ENCODE data around the gene MBD3L5.
A peak's percentile ranks its signal among the peaks of the same experiment; 100 is the strongest.
"Not testable (repeated sequence)": the region's sequence is repeated elsewhere in the genome, so short reads cannot be mapped to it uniquely, and the experiment has no call there.

The MBD3L5 gene

DNA sequence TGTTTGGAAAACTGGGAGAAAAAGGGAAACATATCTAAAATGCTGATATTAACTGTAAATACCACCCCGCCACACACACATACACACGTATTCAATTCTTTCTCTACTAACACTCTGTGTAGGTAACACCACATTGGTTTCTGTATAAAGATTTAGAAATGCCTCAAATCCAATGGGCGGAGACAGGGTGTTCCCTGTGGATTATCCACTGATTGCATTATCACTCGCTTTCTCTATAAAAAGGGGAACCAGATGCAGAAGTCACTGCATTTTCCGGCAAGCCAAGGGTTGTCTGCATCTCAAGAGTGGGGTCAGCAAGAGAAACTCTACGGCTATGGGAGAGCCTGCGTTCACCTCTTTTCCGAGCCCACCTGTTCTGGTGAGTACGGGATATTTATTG is at the start of gene MBD3L5:
TSS of gene MBD3L5 (plus strand) at position 301 of the 400 bp plus-strand sequence. CDS start at position 335, 34 bp downstream.
- DNase-seq (ENCODE audit: low read depth); H3K4me1 ChIP-seq (ENCODE audit: control insufficient read depth, insufficient read depth, low read length); H3K27me3 ChIP-seq (replicated peaks; ENCODE audit: control insufficient read depth, insufficient read depth, low read length): not testable (repeated sequence)

GRCh38 chr19:6983448-6983847 is 46.9 kb upstream of the MBD3L5 start:
- H3K9ac ChIP-seq (ENCODE audit: low read length) = no peak overlapping the region
- peaks cover 31% of the 10 kb centered on the region for H3K9me3 ChIP-seq (ENCODE audit: control insufficient read depth, low read length)
- DNase-seq (ENCODE audit: low read depth) = no peak
- H3K27me3 ChIP-seq (replicated peaks; ENCODE audit: control insufficient read depth, insufficient read depth, low read length) = no peaks in the 10 kb centered on the region
- no peak overlapping the region for H3K4me3 ChIP-seq (ENCODE audit: low read length)
- H3K36me3 ChIP-seq (ENCODE audit: control insufficient read depth, insufficient read depth, low read length, severe bottlenecking) = no peaks in the 10 kb centered on the region
- H3K4me1 ChIP-seq (ENCODE audit: control insufficient read depth, insufficient read depth, low read length) = no peaks in the 10 kb centered on the region

More for the DNA sequence above, at the start of gene MBD3L5:
- H3K9me3 ChIP-seq (ENCODE audit: control insufficient read depth, low read length); H3K36me3 ChIP-seq (ENCODE audit: control insufficient read depth, insufficient read depth, low read length, severe bottlenecking); H3K9ac ChIP-seq (ENCODE audit: low read length); H3K4me3 ChIP-seq (ENCODE audit: low read length): not testable (repeated sequence)

- DNase-seq (ENCODE audit: low read depth) = no peak
- Histone ChIP-seq H3K27me3 (replicated peaks; ENCODE audit: control insufficient read depth, insufficient read depth, low read length) (no peaks in the 10 kb centered on the region), H3K9ac (ENCODE audit: low read length) (no peak overlapping the region), H3K36me3 (ENCODE audit: control insufficient read depth, insufficient read depth, low read length, severe bottlenecking) (no peaks in the 10 kb centered on the region), H3K9me3 (ENCODE audit: control insufficient read depth, low read length) (peaks cover 30% of the 10 kb centered on the region), H3K4me1 (ENCODE audit: control insufficient read depth, insufficient read depth, low read length) (no peaks in the 10 kb centered on the region), H3K4me3 (ENCODE audit: low read length) (no peak overlapping the region)
These were observed 42.5 kb upstream of the MBD3L5 start for GRCh38 chr19:6987850-6988249.

- Histone ChIP-seq H3K4me1 (ENCODE audit: control insufficient read depth, insufficient read depth, low read length) (no peaks in the 10 kb centered on the region), H3K36me3 (ENCODE audit: control insufficient read depth, insufficient read depth, low read length, severe bottlenecking) (no peaks in the 10 kb centered on the region), H3K9me3 (ENCODE audit: control insufficient read depth, low read length) (peaks cover 28% of the 10 kb centered on the region), H3K4me3 (ENCODE audit: low read length) (no peak overlapping the region), H3K9ac (ENCODE audit: low read length) (no peak overlapping the region), H3K27me3 (replicated peaks; ENCODE audit: control insufficient read depth, insufficient read depth, low read length) (no peaks in the 10 kb centered on the region)
- no peak for DNase-seq (ENCODE audit: low read depth)
These were observed 42.1 kb upstream of the MBD3L5 start for GRCh38 chr19:6988257-6988656.

DNA sequence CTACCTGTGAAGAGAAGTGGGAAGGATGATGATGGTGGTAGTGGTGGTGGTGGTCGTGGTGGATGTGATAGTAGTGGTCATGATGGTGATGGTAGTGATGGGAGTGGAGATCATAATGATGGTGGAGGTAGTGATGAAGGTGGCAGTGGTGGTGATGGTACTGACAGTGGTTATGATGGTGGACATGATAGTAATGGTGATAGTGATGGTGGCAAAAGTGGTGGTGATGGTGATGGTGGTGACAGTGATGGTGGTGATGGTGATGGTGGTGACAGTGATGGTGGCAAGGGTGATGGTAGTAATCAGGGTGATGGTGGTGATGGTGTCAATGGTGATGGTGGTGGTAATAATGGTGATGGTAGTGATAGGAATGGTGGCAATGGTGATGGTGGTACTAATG is 35.3 kb upstream of the MBD3L5 start:
- Histone ChIP-seq H3K9ac (ENCODE audit: low read length) (no peak overlapping the region), H3K4me3 (ENCODE audit: low read length) (no peak overlapping the region), H3K9me3 (ENCODE audit: control insufficient read depth, low read length) (peaks cover 4% of the 10 kb centered on the region), H3K27me3 (replicated peaks; ENCODE audit: control insufficient read depth, insufficient read depth, low read length) (no peaks in the 10 kb centered on the region), H3K36me3 (ENCODE audit: control insufficient read depth, insufficient read depth, low read length, severe bottlenecking) (no peaks in the 10 kb centered on the region), H3K4me1 (ENCODE audit: control insufficient read depth, insufficient read depth, low read length) (no peaks in the 10 kb centered on the region)
- no peak for DNase-seq (ENCODE audit: low read depth)

GRCh38 chr19:6996810-6997209 is 33.6 kb upstream of the MBD3L5 start:
- Histone ChIP-seq H3K27me3 (replicated peaks; ENCODE audit: control insufficient read depth, insufficient read depth, low read length) (no peaks in the 10 kb centered on the region), H3K9ac (ENCODE audit: low read length) (no peak overlapping the region)

DNA sequence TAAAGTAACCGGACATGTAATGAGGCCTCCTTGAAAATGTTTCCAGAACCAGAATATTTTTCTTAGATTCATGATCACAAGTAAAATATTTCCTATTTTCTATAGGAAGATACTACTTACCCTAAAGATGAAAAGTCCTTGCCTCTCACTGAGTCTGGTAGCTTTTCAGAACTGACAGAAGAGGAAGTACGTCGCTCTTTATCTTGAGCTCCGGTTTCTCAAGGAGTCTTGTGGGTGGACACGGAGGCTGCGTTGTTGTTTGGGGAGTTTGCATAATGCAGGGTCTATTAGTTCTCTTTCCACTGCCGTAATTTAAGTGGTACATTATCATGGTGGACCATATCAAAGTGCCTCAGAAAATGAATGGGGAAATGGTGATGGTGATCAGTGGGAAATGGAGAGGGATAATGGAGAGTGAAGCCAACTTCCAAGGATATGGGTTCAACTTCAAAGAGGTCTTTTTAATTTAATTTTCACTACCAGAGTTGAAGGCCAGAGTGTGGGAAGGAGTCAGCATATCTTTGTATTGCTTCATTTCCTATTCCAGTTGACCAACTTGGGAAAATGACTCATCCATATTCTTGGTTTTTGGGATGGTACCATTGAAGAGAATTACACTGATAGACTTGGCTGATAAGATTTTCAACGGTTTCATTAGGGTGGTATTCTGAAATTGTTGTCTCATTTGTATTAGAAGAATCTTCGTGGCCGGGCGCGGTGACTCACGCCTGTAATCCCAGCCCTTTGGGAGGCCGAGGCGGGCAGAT is 32.5 kb upstream of the MBD3L5 start:
- Histone ChIP-seq H3K9ac (ENCODE audit: low read length) (no peak overlapping the region), H3K4me3 (ENCODE audit: low read length) (no peak overlapping the region), H3K27me3 (replicated peaks; ENCODE audit: control insufficient read depth, insufficient read depth, low read length) (no peaks in the 10 kb centered on the region), H3K9me3 (ENCODE audit: control insufficient read depth, low read length) (peaks cover 7% of the 10 kb centered on the region), H3K4me1 (ENCODE audit: control insufficient read depth, insufficient read depth, low read length) (no peaks in the 10 kb centered on the region), H3K36me3 (ENCODE audit: control insufficient read depth, insufficient read depth, low read length, severe bottlenecking) (no peaks in the 10 kb centered on the region)
- peak; percentile 2 for DNase-seq (ENCODE audit: low read depth)

More at GRCh38 chr19:6996810-6997209, 33.6 kb upstream of the MBD3L5 start:
- peaks cover 7% of the 10 kb centered on the region for H3K9me3 ChIP-seq (ENCODE audit: control insufficient read depth, low read length)
- H3K4me3 ChIP-seq (ENCODE audit: low read length) = no peak overlapping the region
- no peaks in the 10 kb centered on the region for H3K4me1 ChIP-seq (ENCODE audit: control insufficient read depth, insufficient read depth, low read length)
- no peaks in the 10 kb centered on the region for H3K36me3 ChIP-seq (ENCODE audit: control insufficient read depth, insufficient read depth, low read length, severe bottlenecking)
- DNase-seq (ENCODE audit: low read depth) = no peak

DNA sequence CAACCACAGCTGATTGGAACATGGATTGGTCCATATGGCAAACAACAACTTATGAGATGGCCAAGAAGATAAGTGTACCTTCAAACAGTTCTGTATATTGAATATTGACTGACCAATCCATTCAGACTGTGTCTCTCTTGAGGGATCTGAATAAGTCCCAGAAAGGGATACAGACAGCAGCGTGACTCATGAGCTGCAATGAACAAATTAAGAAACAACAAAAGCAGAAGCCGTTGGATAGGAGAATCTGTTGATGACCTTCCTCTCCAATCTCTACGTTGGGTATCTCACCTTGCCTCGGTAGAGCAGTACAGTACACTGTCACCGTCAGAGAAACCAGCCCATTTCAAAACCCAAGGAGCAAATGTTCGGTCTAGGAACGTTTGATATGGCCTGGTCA is 30.4 kb upstream of the MBD3L5 start:
- Histone ChIP-seq H3K4me3 (ENCODE audit: low read length) (no peak overlapping the region), H3K36me3 (ENCODE audit: control insufficient read depth, insufficient read depth, low read length, severe bottlenecking) (no peaks in the 10 kb centered on the region), H3K27me3 (replicated peaks; ENCODE audit: control insufficient read depth, insufficient read depth, low read length) (no peaks in the 10 kb centered on the region), H3K9me3 (ENCODE audit: control insufficient read depth, low read length) (peaks cover 7% of the 10 kb centered on the region), H3K4me1 (ENCODE audit: control insufficient read depth, insufficient read depth, low read length) (no peaks in the 10 kb centered on the region), H3K9ac (ENCODE audit: low read length) (no peak overlapping the region)
- no peak for DNase-seq (ENCODE audit: low read depth)

DNA sequence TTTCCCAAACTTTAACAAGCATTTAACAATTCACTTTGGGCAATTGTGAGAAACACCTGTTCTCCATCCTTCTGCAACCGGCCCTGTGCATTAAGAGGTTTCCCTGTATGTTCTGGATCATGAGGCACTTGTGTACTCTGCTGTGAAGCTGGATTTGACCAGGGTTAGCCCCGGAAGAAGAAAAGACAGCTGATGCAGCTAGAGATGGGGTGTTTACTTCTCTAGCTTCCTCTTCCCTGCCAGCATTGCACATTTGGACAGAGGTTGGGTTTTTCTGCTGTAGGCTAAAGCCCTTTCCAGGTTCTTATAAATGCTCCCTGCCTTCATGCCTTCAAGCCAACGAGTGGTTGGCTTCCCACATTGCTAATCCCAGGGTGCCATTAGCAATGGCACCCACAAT is 30.0 kb upstream of the MBD3L5 start:
- Histone ChIP-seq H3K4me3 (ENCODE audit: low read length) (no peak overlapping the region), H3K9me3 (ENCODE audit: control insufficient read depth, low read length) (peaks cover 7% of the 10 kb centered on the region)

GRCh38 chr19:7000816-7001215 is 29.6 kb upstream of the MBD3L5 start:
- Histone ChIP-seq H3K9me3 (ENCODE audit: control insufficient read depth, low read length) (peaks cover 7% of the 10 kb centered on the region), H3K4me1 (ENCODE audit: control insufficient read depth, insufficient read depth, low read length) (no peaks in the 10 kb centered on the region), H3K27me3 (replicated peaks; ENCODE audit: control insufficient read depth, insufficient read depth, low read length) (no peaks in the 10 kb centered on the region), H3K9ac (ENCODE audit: low read length) (no peak overlapping the region), H3K36me3 (ENCODE audit: control insufficient read depth, insufficient read depth, low read length, severe bottlenecking) (no peaks in the 10 kb centered on the region), H3K4me3 (ENCODE audit: low read length) (no peak overlapping the region)
- DNase-seq (ENCODE audit: low read depth) = no peak

More for the DNA sequence above, 30.0 kb upstream of the MBD3L5 start:
- no peaks in the 10 kb centered on the region for H3K27me3 ChIP-seq (replicated peaks; ENCODE audit: control insufficient read depth, insufficient read depth, low read length)
- no peak for DNase-seq (ENCODE audit: low read depth)
- no peak overlapping the region for H3K9ac ChIP-seq (ENCODE audit: low read length)
- H3K4me1 ChIP-seq (ENCODE audit: control insufficient read depth, insufficient read depth, low read length) = no peaks in the 10 kb centered on the region
- no peaks in the 10 kb centered on the region for H3K36me3 ChIP-seq (ENCODE audit: control insufficient read depth, insufficient read depth, low read length, severe bottlenecking)

DNA sequence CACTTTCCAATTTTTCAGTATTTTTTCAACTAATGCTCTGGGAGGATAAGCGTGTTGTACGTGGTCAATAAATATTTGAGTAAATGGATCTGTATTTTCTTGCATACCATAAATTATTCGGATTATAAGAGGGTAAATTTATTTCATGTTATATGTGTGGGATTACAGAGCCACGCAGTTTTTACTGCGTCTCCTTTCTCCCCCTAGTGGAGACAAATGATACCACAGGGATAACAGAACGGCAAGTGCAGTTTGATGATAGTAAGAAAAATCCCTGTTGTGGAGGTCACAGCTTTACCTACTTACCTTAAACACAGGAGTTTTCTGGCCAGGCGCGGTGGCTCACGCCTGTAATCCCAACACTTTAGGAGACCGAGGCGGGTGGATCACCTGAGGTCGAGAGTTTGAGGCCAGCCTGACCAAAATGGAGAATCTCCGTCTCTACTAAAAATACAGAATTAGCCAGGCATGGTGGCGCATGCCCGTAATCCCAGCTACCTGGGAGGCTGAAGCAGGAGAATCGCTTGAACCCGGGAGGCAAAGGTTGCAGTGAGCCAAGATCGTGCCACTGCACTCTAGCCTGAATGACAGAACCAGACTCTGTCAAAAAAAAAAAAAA is 26.0 kb upstream of the MBD3L5 start:
- H3K9ac ChIP-seq (ENCODE audit: low read length) = no peak overlapping the region
- H3K27me3 ChIP-seq (replicated peaks; ENCODE audit: control insufficient read depth, insufficient read depth, low read length) = no peaks in the 10 kb centered on the region
- H3K4me1 ChIP-seq (ENCODE audit: control insufficient read depth, insufficient read depth, low read length) = no peaks in the 10 kb centered on the region
- H3K9me3 ChIP-seq (ENCODE audit: control insufficient read depth, low read length) = peaks cover 11% of the 10 kb centered on the region
- no peaks in the 10 kb centered on the region for H3K36me3 ChIP-seq (ENCODE audit: control insufficient read depth, insufficient read depth, low read length, severe bottlenecking)
- H3K4me3 ChIP-seq (ENCODE audit: low read length) = no peak overlapping the region
- peak; percentile 65 for DNase-seq (ENCODE audit: low read depth)

Data from adipocyte (in vitro differentiated cells).